GM23338 (cell line): ENCODE data around the gene FBF1. TPM values are rescaled to one million over a fixed set of nuclear protein-coding genes. Genes with fewer than 3 reads are reported as not detected.

Experiments
- ATAC-seq: fragments of 200-7000 bp; cut with Tn5 transposase; 3 replicates; pipeline ENCODE4 v1.9.1; 2020
- DNase-seq: peaks from one replicate; pipeline ENCODE4 v3.0.0-alpha.2; 2015; ENCODE audit warnings: low spot score
- H2AFZ ChIP-seq: fragments of 200-600 bp; sonication (generic); 2 replicates; pipeline ENCODE4 v1.8.0; 2016; ENCODE audit warnings: antibody characterized with exemption, mild to moderate bottlenecking, moderate library complexity
- H3F3A ChIP-seq: fragments of 200-600 bp; sonication (generic); replicated peaks from 2 replicates; pipeline ENCODE4 v1.8.0; 2017; ENCODE audit warnings: antibody characterized with exemption, mixed run types, low read depth
- H3K27ac ChIP-seq: fragments of 200-600 bp; sonication (generic); 2 replicates; pipeline ENCODE4 v1.6.1; 2016; ENCODE audit warnings: low read depth
- H3K27me3 ChIP-seq: fragments of 200-600 bp; sonication (generic); 2 replicates; pipeline ENCODE4 v1.8.0; 2016; ENCODE audit warnings: mild to moderate bottlenecking, mixed run types, moderate library complexity; ENCODE audit not compliant: insufficient read depth
- H3K36me3 ChIP-seq: fragments of 200-600 bp; sonication (generic); 2 replicates; pipeline ENCODE4 v1.8.0; 2016; ENCODE audit warnings: mild to moderate bottlenecking; ENCODE audit not compliant: insufficient read depth
- H3K4me1 ChIP-seq: fragments of 200-600 bp; sonication (generic); 2 replicates; pipeline ENCODE4 v1.8.0; 2016; ENCODE audit warnings: mild to moderate bottlenecking, moderate library complexity; ENCODE audit not compliant: insufficient read depth
- H3K4me2 ChIP-seq: fragments of 200-600 bp; sonication (generic); 2 replicates; pipeline ENCODE4 v1.7.1; 2017; ENCODE audit warnings: mixed run types
- H3K4me3 ChIP-seq: fragments of 200-600 bp; sonication (generic); 2 replicates; pipeline ENCODE4 v1.6.1; 2016; ENCODE audit warnings: mixed run types
- H3K79me2 ChIP-seq: fragments of 200-600 bp; sonication (generic); replicated peaks from 2 replicates; pipeline ENCODE4 v1.8.0; 2017; ENCODE audit warnings: mild to moderate bottlenecking; ENCODE audit not compliant: insufficient read depth
- H3K9me2 ChIP-seq: fragments of 200-600 bp; sonication (generic); 2 replicates; pipeline ENCODE4 v1.8.0; 2017; ENCODE audit not compliant: insufficient read depth
- H4K20me1 ChIP-seq: fragments of 200-600 bp; sonication (generic); replicated peaks from 2 replicates; pipeline ENCODE4 v1.8.0; 2017; ENCODE audit warnings: mild to moderate bottlenecking; ENCODE audit not compliant: insufficient read depth
- H3K27ac Mint-ChIP-seq: 2 replicates; pipeline ENCODE4 v1.8.0; 2020; ENCODE audit warnings: inconsistent platforms, mild to moderate bottlenecking, moderate library complexity, mixed read lengths
- H3K27me3 Mint-ChIP-seq: 3 replicates; pipeline ENCODE4 v1.8.0; 2022; ENCODE audit warnings: low read depth, mild to moderate bottlenecking, moderate library complexity, mixed read lengths, inconsistent platforms; ENCODE audit not compliant: insufficient read depth, poor library complexity
- H3K36me3 Mint-ChIP-seq: 3 replicates; pipeline ENCODE4 v1.8.0; 2021; ENCODE audit warnings: low read depth, mild to moderate bottlenecking, inconsistent platforms, moderate library complexity, mixed read lengths
- H3K4me1 Mint-ChIP-seq: 3 replicates; pipeline ENCODE4 v1.8.0; 2020; ENCODE audit warnings: mild to moderate bottlenecking, inconsistent platforms, mixed read lengths
- H3K4me3 Mint-ChIP-seq: 3 replicates; pipeline ENCODE4 v1.8.0; 2021; ENCODE audit warnings: moderate library complexity, mild to moderate bottlenecking, inconsistent platforms, mixed read lengths
- H3K9me3 Mint-ChIP-seq: 3 replicates; pipeline ENCODE4 v1.8.0; 2020; ENCODE audit warnings: moderate library complexity, mild to moderate bottlenecking, inconsistent platforms, mixed read lengths
- JUNB ChIP-seq: IDR thresholded peaks from one replicate; pipeline ENCODE4 v1.6.1; 2016; ENCODE audit warnings: antibody characterized with exemption; ENCODE audit not compliant: unreplicated experiment
- POLR2AphosphoS5 ChIP-seq: IDR thresholded peaks from 2 replicates; pipeline ENCODE4 v1.6.1; 2016; ENCODE audit warnings: antibody characterized with exemption, low read depth
- ZNF331 ChIP-seq: fragments of 250-450 bp; sonication (Bioruptor Pico); IDR thresholded peaks from 2 replicates; pipeline ENCODE4 v1.5.0; 2020; ENCODE audit warnings: low read depth, mild to moderate bottlenecking, moderate library complexity
- polyA plus RNA-seq: library from polyadenylated mRNA; unstranded; fragments of >200 nt; fragmentation: Nextera tagmentation; extraction: Ambion mirVana; gene quantifications from 2 replicates; pipeline ENCODE4 v1.2.1, GENCODE V29; 2016
- total RNA-seq: library from RNA; depleted of rRNA; stranded (reverse); fragments of >200 nt; shearing (Covaris generic); gene quantifications from 2 replicates; pipeline ENCODE4 v1.2.3, GENCODE V29; 2014
- TF ChIP-seq, protein P1 (sequence below): fragments of 250-450 bp; sonication (Bioruptor Pico); IDR thresholded peaks from 2 replicates; pipeline ENCODE4 v1.5.0; 2020; ENCODE audit warnings: mild to moderate bottlenecking, moderate library complexity
- TF ChIP-seq, protein P2 (sequence below): IDR thresholded peaks from 2 replicates; pipeline ENCODE4 v1.6.1; 2016; ENCODE audit warnings: antibody characterized with exemption
- TF ChIP-seq, protein P3 (sequence below), 2 experiments: fragments of 200-600 bp in 1 of 2; sonication (generic) in 1 of 2; conservative IDR thresholded peaks; 2 replicates each; pipeline versions ENCODE4 v1.5.1 to v1.6.1; 2016 to 2017; ENCODE audit warnings: antibody characterized with exemption in 2 of 2, low read depth in 2 of 2, mild to moderate bottlenecking in 2 of 2, moderate library complexity in 1 of 2

Gene FBF1
- total and polyA plus RNA-seq, 2 experiments from 2014 or later: 8.8 to 11.8 TPM

DNA sequence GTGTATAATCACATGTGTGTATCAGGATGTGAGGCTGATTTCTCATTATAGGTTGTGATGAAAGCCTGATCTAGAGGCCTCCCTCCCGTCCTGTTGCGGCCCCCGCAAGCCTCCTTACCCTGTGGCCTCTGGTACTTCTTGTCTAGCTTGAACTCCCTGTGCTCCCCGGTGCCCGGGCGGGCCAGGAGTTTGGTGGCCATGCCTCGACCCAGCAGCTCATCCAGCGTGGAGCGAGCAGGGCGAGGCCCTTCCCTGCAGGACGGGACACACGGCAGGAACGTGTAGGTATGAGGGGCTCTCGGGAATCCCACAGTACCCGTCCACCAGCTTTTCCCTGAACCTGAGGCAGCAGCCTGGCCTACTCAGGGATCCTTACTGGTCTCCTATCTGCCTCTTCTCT is 14.9 kb downstream of the FBF1 start (continued):
- TF ChIP-seq, protein P1, sequence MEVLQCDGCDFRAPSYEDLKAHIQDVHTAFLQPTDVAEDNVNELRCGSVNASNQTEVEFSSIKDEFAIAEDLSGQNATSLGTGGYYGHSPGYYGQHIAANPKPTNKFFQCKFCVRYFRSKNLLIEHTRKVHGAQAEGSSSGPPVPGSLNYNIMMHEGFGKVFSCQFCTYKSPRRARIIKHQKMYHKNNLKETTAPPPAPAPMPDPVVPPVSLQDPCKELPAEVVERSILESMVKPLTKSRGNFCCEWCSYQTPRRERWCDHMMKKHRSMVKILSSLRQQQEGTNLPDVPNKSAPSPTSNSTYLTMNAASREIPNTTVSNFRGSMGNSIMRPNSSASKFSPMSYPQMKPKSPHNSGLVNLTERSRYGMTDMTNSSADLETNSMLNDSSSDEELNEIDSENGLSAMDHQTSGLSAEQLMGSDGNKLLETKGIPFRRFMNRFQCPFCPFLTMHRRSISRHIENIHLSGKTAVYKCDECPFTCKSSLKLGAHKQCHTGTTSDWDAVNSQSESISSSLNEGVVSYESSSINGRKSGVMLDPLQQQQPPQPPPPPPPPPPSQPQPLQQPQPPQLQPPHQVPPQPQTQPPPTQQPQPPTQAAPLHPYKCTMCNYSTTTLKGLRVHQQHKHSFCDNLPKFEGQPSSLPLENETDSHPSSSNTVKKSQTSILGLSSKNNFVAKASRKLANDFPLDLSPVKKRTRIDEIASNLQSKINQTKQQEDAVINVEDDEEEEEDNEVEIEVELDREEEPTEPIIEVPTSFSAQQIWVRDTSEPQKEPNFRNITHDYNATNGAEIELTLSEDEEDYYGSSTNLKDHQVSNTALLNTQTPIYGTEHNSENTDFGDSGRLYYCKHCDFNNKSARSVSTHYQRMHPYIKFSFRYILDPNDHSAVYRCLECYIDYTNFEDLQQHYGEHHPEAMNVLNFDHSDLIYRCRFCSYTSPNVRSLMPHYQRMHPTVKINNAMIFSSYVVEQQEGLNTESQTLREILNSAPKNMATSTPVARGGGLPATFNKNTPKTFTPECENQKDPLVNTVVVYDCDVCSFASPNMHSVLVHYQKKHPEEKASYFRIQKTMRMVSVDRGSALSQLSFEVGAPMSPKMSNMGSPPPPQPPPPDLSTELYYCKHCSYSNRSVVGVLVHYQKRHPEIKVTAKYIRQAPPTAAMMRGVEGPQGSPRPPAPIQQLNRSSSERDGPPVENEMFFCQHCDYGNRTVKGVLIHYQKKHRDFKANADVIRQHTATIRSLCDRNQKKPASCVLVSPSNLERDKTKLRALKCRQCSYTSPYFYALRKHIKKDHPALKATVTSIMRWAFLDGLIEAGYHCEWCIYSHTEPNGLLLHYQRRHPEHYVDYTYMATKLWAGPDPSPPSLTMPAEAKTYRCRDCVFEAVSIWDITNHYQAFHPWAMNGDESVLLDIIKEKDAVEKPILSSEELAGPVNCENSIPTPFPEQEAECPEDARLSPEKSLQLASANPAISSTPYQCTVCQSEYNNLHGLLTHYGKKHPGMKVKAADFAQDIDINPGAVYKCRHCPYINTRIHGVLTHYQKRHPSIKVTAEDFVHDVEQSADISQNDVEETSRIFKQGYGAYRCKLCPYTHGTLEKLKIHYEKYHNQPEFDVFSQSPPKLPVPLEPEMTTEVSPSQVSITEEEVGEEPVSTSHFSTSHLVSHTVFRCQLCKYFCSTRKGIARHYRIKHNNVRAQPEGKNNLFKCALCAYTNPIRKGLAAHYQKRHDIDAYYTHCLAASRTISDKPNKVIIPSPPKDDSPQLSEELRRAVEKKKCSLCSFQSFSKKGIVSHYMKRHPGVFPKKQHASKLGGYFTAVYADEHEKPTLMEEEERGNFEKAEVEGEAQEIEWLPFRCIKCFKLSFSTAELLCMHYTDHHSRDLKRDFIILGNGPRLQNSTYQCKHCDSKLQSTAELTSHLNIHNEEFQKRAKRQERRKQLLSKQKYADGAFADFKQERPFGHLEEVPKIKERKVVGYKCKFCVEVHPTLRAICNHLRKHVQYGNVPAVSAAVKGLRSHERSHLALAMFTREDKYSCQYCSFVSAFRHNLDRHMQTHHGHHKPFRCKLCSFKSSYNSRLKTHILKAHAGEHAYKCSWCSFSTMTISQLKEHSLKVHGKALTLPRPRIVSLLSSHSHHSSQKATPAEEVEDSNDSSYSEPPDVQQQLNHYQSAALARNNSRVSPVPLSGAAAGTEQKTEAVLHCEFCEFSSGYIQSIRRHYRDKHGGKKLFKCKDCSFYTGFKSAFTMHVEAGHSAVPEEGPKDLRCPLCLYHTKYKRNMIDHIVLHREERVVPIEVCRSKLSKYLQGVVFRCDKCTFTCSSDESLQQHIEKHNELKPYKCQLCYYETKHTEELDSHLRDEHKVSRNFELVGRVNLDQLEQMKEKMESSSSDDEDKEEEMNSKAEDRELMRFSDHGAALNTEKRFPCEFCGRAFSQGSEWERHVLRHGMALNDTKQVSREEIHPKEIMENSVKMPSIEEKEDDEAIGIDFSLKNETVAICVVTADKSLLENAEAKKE (CRISPR knock-in tag): no peak
- TF ChIP-seq, protein P2, sequence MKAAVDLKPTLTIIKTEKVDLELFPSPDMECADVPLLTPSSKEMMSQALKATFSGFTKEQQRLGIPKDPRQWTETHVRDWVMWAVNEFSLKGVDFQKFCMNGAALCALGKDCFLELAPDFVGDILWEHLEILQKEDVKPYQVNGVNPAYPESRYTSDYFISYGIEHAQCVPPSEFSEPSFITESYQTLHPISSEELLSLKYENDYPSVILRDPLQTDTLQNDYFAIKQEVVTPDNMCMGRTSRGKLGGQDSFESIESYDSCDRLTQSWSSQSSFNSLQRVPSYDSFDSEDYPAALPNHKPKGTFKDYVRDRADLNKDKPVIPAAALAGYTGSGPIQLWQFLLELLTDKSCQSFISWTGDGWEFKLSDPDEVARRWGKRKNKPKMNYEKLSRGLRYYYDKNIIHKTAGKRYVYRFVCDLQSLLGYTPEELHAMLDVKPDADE: no peak

DNA sequence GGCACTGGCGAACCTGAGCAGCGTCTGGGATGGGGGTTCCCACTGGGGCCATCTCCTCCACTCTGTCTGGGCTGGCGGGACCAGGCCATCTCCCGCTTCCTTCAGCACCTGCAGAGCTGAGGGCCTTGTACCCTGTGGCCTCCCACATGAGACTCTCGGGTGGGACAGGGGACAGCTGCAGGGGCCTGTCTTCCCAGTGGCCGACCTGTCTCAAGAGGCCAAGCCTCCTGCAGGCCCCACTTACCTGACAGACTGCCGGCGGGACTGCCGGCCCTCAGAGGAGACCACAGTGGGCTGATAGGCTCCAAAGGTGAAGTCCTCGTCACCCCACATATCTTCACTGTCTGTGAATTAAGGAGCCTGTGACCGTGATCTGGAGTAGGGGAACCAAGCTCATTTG is 15.7 kb downstream of the FBF1 start:
- Mint-ChIP-seq H3K27ac (no peak overlapping the region), H3K9me3 (no peaks in the 10 kb centered on the region), H3K36me3 (peaks cover 3% of the 10 kb centered on the region; the same call in 2 of the 3 replicates), H3K4me1 (no peaks in the 10 kb centered on the region), H3K27me3 (peaks cover 11% of the 10 kb centered on the region), H3K4me3 (no peak overlapping the region)
- H3K4me3 ChIP-seq: no peak overlapping the region
- H3K4me2 ChIP-seq: no peak overlapping the region
- H3K4me1 ChIP-seq: no peaks in the 10 kb centered on the region
- no peak for DNase-seq
- H3K79me2 ChIP-seq: no peaks in the 10 kb centered on the region
- no peak overlapping the region for H3K27ac ChIP-seq
- no peaks in the 10 kb centered on the region for H4K20me1 ChIP-seq
- no peaks in the 10 kb centered on the region for H3K27me3 ChIP-seq
- no peaks in the 10 kb centered on the region for H3K36me3 ChIP-seq
- H3F3A ChIP-seq: no peaks in the 10 kb centered on the region
- H3K9me2 ChIP-seq: no peaks in the 10 kb centered on the region
- H2AFZ ChIP-seq: no peak overlapping the region
- TF ChIP-seq, protein P3, sequence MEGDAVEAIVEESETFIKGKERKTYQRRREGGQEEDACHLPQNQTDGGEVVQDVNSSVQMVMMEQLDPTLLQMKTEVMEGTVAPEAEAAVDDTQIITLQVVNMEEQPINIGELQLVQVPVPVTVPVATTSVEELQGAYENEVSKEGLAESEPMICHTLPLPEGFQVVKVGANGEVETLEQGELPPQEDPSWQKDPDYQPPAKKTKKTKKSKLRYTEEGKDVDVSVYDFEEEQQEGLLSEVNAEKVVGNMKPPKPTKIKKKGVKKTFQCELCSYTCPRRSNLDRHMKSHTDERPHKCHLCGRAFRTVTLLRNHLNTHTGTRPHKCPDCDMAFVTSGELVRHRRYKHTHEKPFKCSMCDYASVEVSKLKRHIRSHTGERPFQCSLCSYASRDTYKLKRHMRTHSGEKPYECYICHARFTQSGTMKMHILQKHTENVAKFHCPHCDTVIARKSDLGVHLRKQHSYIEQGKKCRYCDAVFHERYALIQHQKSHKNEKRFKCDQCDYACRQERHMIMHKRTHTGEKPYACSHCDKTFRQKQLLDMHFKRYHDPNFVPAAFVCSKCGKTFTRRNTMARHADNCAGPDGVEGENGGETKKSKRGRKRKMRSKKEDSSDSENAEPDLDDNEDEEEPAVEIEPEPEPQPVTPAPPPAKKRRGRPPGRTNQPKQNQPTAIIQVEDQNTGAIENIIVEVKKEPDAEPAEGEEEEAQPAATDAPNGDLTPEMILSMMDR (conservative IDR thresholded peaks at IDR 0.05; ENCODE audit: low read depth in 2 of 2): no peak
- TF ChIP-seq JUNB (no peak), POLR2AphosphoS5 (no peak), ZNF331 (no peak)
- ATAC-seq: no peak
